Melanocyte of skin (primary cell): ENCODE measurements around the gene MSANTD4. TPM values are rescaled to one million over a fixed set of nuclear protein-coding genes. Genes with fewer than 3 reads are reported as not detected.

ENCODE experiments used
- small RNA-seq, 2 donors: library from RNA; depleted of rRNA; stranded (forward); fragments of <200 nt; gene quantifications; one replicate each; pipeline ENCODE3, GENCODE V24; 2012
- total RNA-seq, 2 donors: library from RNA; depleted of rRNA; stranded (reverse); fragments of >200 nt; gene quantifications; 2 replicates each; pipeline ENCODE4 v1.2.3, GENCODE V29; 2012

Gene MSANTD4
- total RNA-seq = 10 to 100 TPM; 17.6 to 27.3 TPM

GRCh38 chr11:106021967-106022794 is at the start of gene MSANTD4:
Gene MSANTD4, minus strand, starts transcription at chr11:106022240. Its CDS starts 11,323 bp downstream, at chr11:106010917.

Small RNAs within 50 kb of the gene (small RNA-seq; reads per million reads assigned to genes)
- gene RNU6-277P = 0 reads per million in 2 donors

Other genes with a start within 250 kb of the MSANTD4 start
- gene KBTBD3, start 55.1 kb upstream of the MSANTD4 start, total RNA-seq = 1 to 10 TPM; 3.0 to 4.1 TPM
- 10 to 100 TPM; 60.6 to 76.6 TPM for gene AASDHPPT, start 55.4 kb upstream of the MSANTD4 start, total RNA-seq